Neuronal stem cell (in vitro differentiated cells): Measurements from ENCODE around the gene FAM193A.

Experiments used
- DNase-seq: peaks from one replicate; pipeline ENCODE4 v3.0.0-alpha.2; 2013; ENCODE audit warnings: low spot score
- H2AFZ ChIP-seq: one replicate; pipeline ENCODE4 v1.6.1; 2013; ENCODE audit warnings: mild to moderate bottlenecking, low read length, inconsistent platforms
- H2AK5ac ChIP-seq: 2 replicates; pipeline ENCODE4 v1.6.1; 2013; ENCODE audit warnings: low read depth, mild to moderate bottlenecking, inconsistent platforms, low read length, moderate library complexity, mixed read lengths
- H2BK120ac ChIP-seq: 2 replicates; pipeline ENCODE4 v1.6.1; 2013; ENCODE audit warnings: low read depth, mild to moderate bottlenecking, inconsistent platforms, low read length, moderate library complexity, mixed read lengths
- H2BK12ac ChIP-seq: one replicate; pipeline ENCODE4 v1.6.1; 2013; ENCODE audit warnings: low read length, inconsistent platforms
- H2BK15ac ChIP-seq: 2 replicates; pipeline ENCODE4 v1.6.1; 2013; ENCODE audit warnings: mild to moderate bottlenecking, low read length, inconsistent platforms, mixed read lengths
- H2BK5ac ChIP-seq: one replicate; pipeline ENCODE4 v1.6.1; 2013; ENCODE audit warnings: inconsistent platforms, mild to moderate bottlenecking, low read length, moderate library complexity
- H3K14ac ChIP-seq: one replicate; pipeline ENCODE4 v1.6.1; 2013; ENCODE audit warnings: low read length, inconsistent platforms
- H3K18ac ChIP-seq: 2 replicates; pipeline ENCODE4 v1.6.1; 2013; ENCODE audit warnings: low read length, inconsistent platforms
- H3K23ac ChIP-seq: 2 replicates; pipeline ENCODE4 v1.6.1; 2013; ENCODE audit warnings: low read depth, mild to moderate bottlenecking, mixed read lengths, low read length, inconsistent platforms; ENCODE audit not compliant: poor library complexity
- H3K27ac ChIP-seq: replicated peaks from 3 replicates; pipeline ENCODE4 v1.5.1; 2013; ENCODE audit warnings: low read length, inconsistent platforms
- H3K27me3 ChIP-seq, 3 experiments: 2 replicates each; pipeline ENCODE4 v1.6.1; 2013; ENCODE audit warnings: low read length in 3 of 3, mild to moderate bottlenecking in 2 of 3, inconsistent platforms in 1 of 3, low read depth in 1 of 3, mixed read lengths in 1 of 3, moderate library complexity in 1 of 3; ENCODE audit not compliant: control insufficient read depth in 3 of 3, insufficient read depth in 3 of 3
- H3K36me3 ChIP-seq, 2 donors: replicated peaks in 1 of 2; 2 replicates each; pipeline ENCODE4 v1.6.1; 2013; ENCODE audit warnings: low read length in 2 of 2; ENCODE audit not compliant: control insufficient read depth in 2 of 2, insufficient read depth in 2 of 2
- H3K4ac ChIP-seq: 2 replicates; pipeline ENCODE4 v1.6.1; 2013; ENCODE audit warnings: inconsistent platforms, mild to moderate bottlenecking, low read length, moderate library complexity
- H3K4me1 ChIP-seq, 2 donors: 1 replicate in 1 of 2; 2 replicates in 1 of 2; pipeline ENCODE4 v1.6.1; 2013; ENCODE audit warnings: low read length in 2 of 2, low read depth in 1 of 2; ENCODE audit not compliant: control insufficient read depth in 2 of 2, insufficient read depth in 1 of 2
- H3K4me2 ChIP-seq: one replicate; pipeline ENCODE4 v1.6.1; 2013; ENCODE audit warnings: mild to moderate bottlenecking, low read length, inconsistent platforms; ENCODE audit not compliant: insufficient read depth, poor library complexity, severe bottlenecking
- H3K4me3 ChIP-seq, 2 donors: 2 replicates each; pipeline ENCODE4 v1.5.1; 2013; ENCODE audit warnings: low read length in 2 of 2, mild to moderate bottlenecking in 2 of 2, inconsistent platforms in 1 of 2, moderate library complexity in 1 of 2
- H3K79me1 ChIP-seq: one replicate; pipeline ENCODE4 v1.6.1; 2013; ENCODE audit warnings: low read depth, mild to moderate bottlenecking, inconsistent platforms, low read length, moderate library complexity
- H3K9ac ChIP-seq: one replicate; pipeline ENCODE4 v1.6.1; 2013; ENCODE audit warnings: mild to moderate bottlenecking, low read depth, low read length, inconsistent platforms; ENCODE audit not compliant: poor library complexity
- H3K9me3 ChIP-seq, 2 donors: replicated peaks in 1 of 2; 2 replicates each; pipeline versions ENCODE3 to v1.6.1; 2013; ENCODE audit warnings: low read length in 2 of 2, mild to moderate bottlenecking in 2 of 2, inconsistent platforms in 1 of 2, low read depth in 1 of 2, mixed read lengths in 1 of 2, moderate library complexity in 1 of 2; ENCODE audit not compliant: control insufficient read depth in 2 of 2, insufficient read depth in 1 of 2
- H4K8ac ChIP-seq: one replicate; pipeline ENCODE4 v1.6.1; 2013; ENCODE audit warnings: low read depth, mild to moderate bottlenecking, inconsistent platforms, low read length, moderate library complexity
- H4K91ac ChIP-seq: one replicate; pipeline ENCODE4 v1.6.1; 2013; ENCODE audit warnings: low read length, low read depth, mild to moderate bottlenecking, inconsistent platforms; ENCODE audit not compliant: poor library complexity
- WGBS, 2 donors: extraction: QIAGEN DNeasy Blood & Tissue Kit; methylation state at CpG; one replicate each; pipeline ENCODE4 v1.1.7; 2013; ENCODE audit warnings: missing lambda C conversion rate in 2 of 2, mixed read lengths in 1 of 2; ENCODE audit not compliant: insufficient read length in 2 of 2, insufficient replicate concordance in 1 of 2; ENCODE audit errors: extremely low coverage in 2 of 2; 5-methylcytosine and 5-hydroxymethylcytosine counted together

Gene FAM193A

DNA sequence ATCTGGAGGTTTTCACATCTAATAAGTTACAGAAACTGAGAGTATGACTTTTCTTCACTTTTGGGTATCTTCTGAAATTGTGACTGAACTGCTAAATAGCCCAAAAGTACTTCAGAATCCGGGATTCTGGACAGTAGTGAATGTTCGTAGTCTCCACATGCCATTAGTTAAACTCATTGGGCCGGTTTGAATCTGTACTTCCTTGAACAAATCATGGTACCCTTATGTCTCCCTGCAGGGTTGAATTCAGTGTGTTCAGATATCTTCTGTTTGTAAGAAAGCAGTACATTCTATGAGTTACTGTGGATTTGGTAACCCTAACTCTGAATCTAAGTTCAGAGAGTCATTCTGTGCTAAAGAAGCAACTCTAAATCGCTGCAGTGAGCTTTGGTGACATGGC, 33.6 kb downstream of the FAM193A start:
- Histone ChIP-seq H3K4me1 (peaks cover 0 to 8% of the 10 kb centered on the region in 2 donors), H2AFZ (no peak overlapping the region), H3K4me3 (no peak overlapping the region), H3K27ac (no peak overlapping the region), H3K4ac (no peak overlapping the region), H3K79me1 (peaks cover 8% of the 10 kb centered on the region), H2BK12ac (no peak overlapping the region), H2AK5ac (no peak overlapping the region), H2BK5ac (no peak overlapping the region), H3K18ac (no peak overlapping the region), H3K9me3 (peaks cover 0 to 6% of the 10 kb centered on the region in 2 donors), H3K4me2 (no peak overlapping the region), H3K14ac (no peak overlapping the region), H4K91ac (no peak overlapping the region), H3K9ac (no peak overlapping the region), H4K8ac (no peak overlapping the region), H3K23ac (no peak overlapping the region), H2BK120ac (no peak overlapping the region), H3K36me3 (peaks cover 3 to 48% of the 10 kb centered on the region in 2 donors), H2BK15ac (no peak overlapping the region), H3K27me3 (no peaks in the 10 kb centered on the region)
- WGBS, 2 donors = no CpG with 5 or more reads among the region's 4 CpGs
- DNase-seq = no peak

- H4K91ac ChIP-seq = no peak overlapping the region
- peak overlapping the region; percentile 36 for H3K18ac ChIP-seq
- H4K8ac ChIP-seq = no peak overlapping the region
- peaks cover 11% of the 10 kb centered on the region for H3K79me1 ChIP-seq
- H3K27me3 ChIP-seq = no peaks in the 10 kb centered on the region
- no peak overlapping the region for H3K14ac ChIP-seq
- no peak overlapping the region for H3K27ac ChIP-seq
- H3K4me1 ChIP-seq = peaks cover 0 to 8% of the 10 kb centered on the region in 2 donors
- no peak overlapping the region for H2AFZ ChIP-seq
- no peak for DNase-seq
- H3K9me3 ChIP-seq = peaks cover 1 to 6% of the 10 kb centered on the region in 2 donors
- H2BK12ac ChIP-seq = no peak overlapping the region
- no peak overlapping the region for H3K9ac ChIP-seq
- no peak overlapping the region for H3K4me3 ChIP-seq
- H3K4ac ChIP-seq = no peak overlapping the region
- H3K23ac ChIP-seq = no peak overlapping the region
- H2BK5ac ChIP-seq = no peak overlapping the region
- H2BK15ac ChIP-seq = no peak overlapping the region
- H2BK120ac ChIP-seq = no peak overlapping the region
- H3K36me3 ChIP-seq = peaks cover 3 to 47% of the 10 kb centered on the region in 2 donors
- no CpG with 5 or more reads among the region's 11 CpGs for WGBS, 2 donors
- H3K4me2 ChIP-seq = no peak overlapping the region
- no peak overlapping the region for H2AK5ac ChIP-seq
Measured at GRCh38 chr4:2570551-2571222, 34.2 kb downstream of the FAM193A start.

DNA sequence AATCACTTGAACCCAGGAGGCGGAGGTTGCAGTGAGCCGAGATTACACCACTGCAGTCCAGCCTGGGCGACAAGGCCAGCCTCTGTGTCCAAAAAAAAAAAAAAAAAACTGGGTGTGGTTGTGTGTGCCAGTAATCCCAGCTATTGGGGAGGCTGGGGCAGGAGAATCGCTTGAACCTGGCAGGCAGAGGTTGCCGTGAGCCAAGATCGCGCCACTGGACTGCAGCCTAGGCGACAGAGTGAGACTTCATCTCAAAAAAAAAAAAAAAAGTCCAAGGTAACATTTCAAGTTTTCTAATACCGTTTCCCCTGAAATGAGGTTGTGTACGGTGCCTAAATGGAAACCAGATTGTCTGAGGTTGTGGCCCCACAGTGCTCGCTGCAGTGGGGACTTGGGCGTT, 35.6 kb downstream of the FAM193A start:
- Histone ChIP-seq H2BK5ac (no peak overlapping the region), H4K8ac (no peak overlapping the region), H3K79me1 (peaks cover 12% of the 10 kb centered on the region), H3K18ac (no peak overlapping the region), H3K27ac (no peak overlapping the region), H3K4me1 (peaks cover 0 to 8% of the 10 kb centered on the region in 2 donors), H2BK12ac (no peak overlapping the region), H3K27me3 (no peaks in the 10 kb centered on the region), H3K23ac (peak overlapping the region; percentile 21), H3K9ac (no peak overlapping the region), H3K4me2 (no peak overlapping the region), H3K14ac (no peak overlapping the region), H4K91ac (no peak overlapping the region), H3K36me3 (peaks cover 4 to 47% of the 10 kb centered on the region in 2 donors), H3K4me3 (peak overlapping the region in 1 of 2 donors; percentile 4), H2AFZ (no peak overlapping the region), H2BK15ac (no peak overlapping the region), H2BK120ac (no peak overlapping the region), H3K4ac (no peak overlapping the region), H2AK5ac (no peak overlapping the region), H3K9me3 (peaks cover 0 to 2% of the 10 kb centered on the region in 2 donors)
- DNase-seq = no peak
- WGBS, 2 donors = no CpG with 5 or more reads among the region's 12 CpGs

GRCh38 chr4:2572866-2573265, 36.4 kb downstream of the FAM193A start:
- H4K91ac ChIP-seq = no peak overlapping the region
- no peak overlapping the region for H3K14ac ChIP-seq
- no CpG with 5 or more reads among the region's 4 CpGs for WGBS, 2 donors
- H3K79me1 ChIP-seq = peaks cover 12% of the 10 kb centered on the region
- H2BK12ac ChIP-seq = no peak overlapping the region
- no peak overlapping the region for H3K9ac ChIP-seq
- no peak overlapping the region for H2BK5ac ChIP-seq
- H3K27ac ChIP-seq = no peak overlapping the region
- no peak overlapping the region for H3K23ac ChIP-seq
- H3K18ac ChIP-seq = no peak overlapping the region
- H3K9me3 ChIP-seq = peaks cover 0 to 2% of the 10 kb centered on the region in 2 donors
- no peak overlapping the region for H4K8ac ChIP-seq
- peaks cover 0 to 5% of the 10 kb centered on the region in 2 donors for H3K4me1 ChIP-seq
- H2AFZ ChIP-seq = no peak overlapping the region
- no peak overlapping the region for H3K4me3 ChIP-seq
- H3K36me3 ChIP-seq = peaks cover 2 to 40% of the 10 kb centered on the region in 2 donors
- H3K27me3 ChIP-seq = no peaks in the 10 kb centered on the region
- H3K4ac ChIP-seq = no peak overlapping the region
- H2BK15ac ChIP-seq = no peak overlapping the region
- H2BK120ac ChIP-seq = no peak overlapping the region
- no peak overlapping the region for H2AK5ac ChIP-seq
- no peak for DNase-seq
- H3K4me2 ChIP-seq = no peak overlapping the region
